HepG2 (cell line): ENCODE measurements around the gene KDM3B. TPM values are rescaled to one million over a fixed set of nuclear protein-coding genes. Genes with fewer than 3 reads are reported as not detected.

Experiments used
- AGO1 ChIP-seq: fragments of 200-400 bp; formaldehyde crosslinking; IDR thresholded peaks from 2 replicates; pipeline ENCODE4 v1.6.1; 2017; ENCODE audit warnings: mild to moderate bottlenecking, low read depth, low read length, moderate library complexity; ENCODE audit not compliant: poor library complexity, severe bottlenecking
- ATF1 ChIP-seq: IDR thresholded peaks from 2 replicates; pipeline ENCODE4 v1.6.1; 2016; ENCODE audit warnings: mild to moderate bottlenecking, control low read depth
- CEBPG ChIP-seq: IDR thresholded peaks from 2 replicates; pipeline ENCODE4 v1.6.1; 2016
- GATAD2A ChIP-seq: IDR thresholded peaks from 2 replicates; pipeline ENCODE4 v1.6.1; 2016
- MAZ ChIP-seq, 2 experiments: sonication (generic) in 1 of 2; formaldehyde crosslinking in 1 of 2; IDR thresholded peaks; 2 replicates each; pipeline versions ENCODE4 v1.5.0 to v1.6.1; 2012 to 2020; ENCODE audit warnings: low read depth in 2 of 2, mild to moderate bottlenecking in 2 of 2, borderline replicate concordance in 1 of 2, improper control_type of control experiment in 1 of 2, low read length in 1 of 2, missing genetic modification reagents in 1 of 2, moderate library complexity in 1 of 2
- MED13 ChIP-seq: sonication (generic); formaldehyde crosslinking; IDR thresholded peaks from 2 replicates; pipeline ENCODE4 v1.5.0; 2020; ENCODE audit warnings: missing genetic modification reagents
- NCOA2 ChIP-seq: sonication (generic); formaldehyde crosslinking; IDR thresholded peaks from 2 replicates; pipeline ENCODE4 v1.8.0; 2022; ENCODE audit warnings: inconsistent platforms
- NR2F1 ChIP-seq, 2 experiments: fragments of 450-650 bp in 1 of 2; formaldehyde crosslinking in 1 of 2; IDR thresholded peaks; 2 replicates each; pipeline versions ENCODE4 v1.5.0 to v1.6.1; 2016 to 2020; ENCODE audit warnings: mild to moderate bottlenecking in 1 of 2, missing compliant biosample characterization in 1 of 2, missing genetic modification reagents in 1 of 2, moderate library complexity in 1 of 2
- PLRG1 ChIP-seq: fragments of 450-650 bp; conservative IDR thresholded peaks from 2 replicates; pipeline ENCODE4 v1.6.1; 2016
- POLR2AphosphoS2 ChIP-seq: IDR thresholded peaks from 2 replicates; pipeline ENCODE4 v1.6.1; 2011; ENCODE audit warnings: low read depth, low read length, improper control_type of control experiment
- PTBP1 ChIP-seq: fragments of 200-400 bp; formaldehyde crosslinking; IDR thresholded peaks from 2 replicates; pipeline ENCODE4 v1.6.1; 2018; ENCODE audit warnings: low read length, low read depth; ENCODE audit not compliant: poor library complexity, severe bottlenecking
- SAP130 ChIP-seq: IDR thresholded peaks from 2 replicates; pipeline ENCODE4 v1.6.1; 2016; ENCODE audit warnings: low read depth
- SIN3A ChIP-seq: IDR thresholded peaks from 2 replicates; pipeline ENCODE4 v1.6.1; 2011; ENCODE audit warnings: low read depth, mild to moderate bottlenecking, control low read depth, low read length, borderline replicate concordance
- STAG1 ChIP-seq: sonication (generic); formaldehyde crosslinking; IDR thresholded peaks from 2 replicates; pipeline ENCODE4 v1.4.0; 2020; ENCODE audit warnings: missing genetic modification reagents
- TRIM24 ChIP-seq: sonication (generic); formaldehyde crosslinking; IDR thresholded peaks from 2 replicates; pipeline ENCODE4 v1.8.0; 2022; ENCODE audit warnings: mild to moderate bottlenecking, missing genetic modification reagents
- ZNF260 ChIP-seq: sonication (generic); formaldehyde crosslinking; IDR thresholded peaks from 2 replicates; pipeline ENCODE4 v1.4.0; 2020; ENCODE audit warnings: missing genetic modification reagents, low read depth, mild to moderate bottlenecking, borderline replicate concordance
- polyA plus RNA-seq, 8 experiments: library from polyadenylated mRNA; depleted of rRNA in 3 of 8; stranded (reverse) in 7 of 8; unstranded in 1 of 8; fragments of >200 nt; fragmentation: Illumina TruSeq in 4 of 8; extraction: Trizol in 4 of 8; gene quantifications; 2 replicates each; pipeline versions ENCODE4 v1.2.1 to v1.2.3, GENCODE V29; 2011 to 2016; ENCODE audit warnings: low read depth in 4 of 8, missing spikeins in 1 of 8, mixed read lengths in 1 of 8; ENCODE audit not compliant: insufficient read depth in 1 of 8
- total RNA-seq, 5 experiments: library from RNA; depleted of rRNA; stranded (reverse); fragments of >200 nt; fragmentation: Illumina TruSeq; extraction: Trizol; gene quantifications; 2 replicates each; pipeline ENCODE4 v1.2.3, GENCODE V29; 2016; ENCODE audit warnings: low read depth in 1 of 5
- TF ChIP-seq, protein P1 (sequence below): sonication (generic); formaldehyde crosslinking; IDR thresholded peaks from 2 replicates; pipeline ENCODE4 v1.8.0; 2022; ENCODE audit warnings: mild to moderate bottlenecking, missing genetic modification reagents, moderate library complexity
- TF ChIP-seq, protein P2 (sequence below): sonication (generic); formaldehyde crosslinking; IDR thresholded peaks from 2 replicates; pipeline ENCODE4 v1.5.1; 2020; ENCODE audit warnings: missing genetic modification reagents, mild to moderate bottlenecking, borderline replicate concordance
- TF ChIP-seq, protein P3 (sequence below): sonication (generic); formaldehyde crosslinking; conservative IDR thresholded peaks from 2 replicates; pipeline ENCODE4 v1.8.0; 2022; ENCODE audit warnings: low read depth, missing genetic modification reagents
- TF ChIP-seq, protein P4 (sequence below): IDR thresholded peaks from 2 replicates; pipeline ENCODE4 v1.6.1; 2016; ENCODE audit warnings: low read depth, missing genetic modification reagents, missing compliant biosample characterization

KDM3B gene
- total and polyA plus RNA-seq, 2 of the 13 experiments (the other 11 are each of a cell fraction or from before 2014, with no cell fraction given) = 19.7 to 34.3 TPM

DNA sequence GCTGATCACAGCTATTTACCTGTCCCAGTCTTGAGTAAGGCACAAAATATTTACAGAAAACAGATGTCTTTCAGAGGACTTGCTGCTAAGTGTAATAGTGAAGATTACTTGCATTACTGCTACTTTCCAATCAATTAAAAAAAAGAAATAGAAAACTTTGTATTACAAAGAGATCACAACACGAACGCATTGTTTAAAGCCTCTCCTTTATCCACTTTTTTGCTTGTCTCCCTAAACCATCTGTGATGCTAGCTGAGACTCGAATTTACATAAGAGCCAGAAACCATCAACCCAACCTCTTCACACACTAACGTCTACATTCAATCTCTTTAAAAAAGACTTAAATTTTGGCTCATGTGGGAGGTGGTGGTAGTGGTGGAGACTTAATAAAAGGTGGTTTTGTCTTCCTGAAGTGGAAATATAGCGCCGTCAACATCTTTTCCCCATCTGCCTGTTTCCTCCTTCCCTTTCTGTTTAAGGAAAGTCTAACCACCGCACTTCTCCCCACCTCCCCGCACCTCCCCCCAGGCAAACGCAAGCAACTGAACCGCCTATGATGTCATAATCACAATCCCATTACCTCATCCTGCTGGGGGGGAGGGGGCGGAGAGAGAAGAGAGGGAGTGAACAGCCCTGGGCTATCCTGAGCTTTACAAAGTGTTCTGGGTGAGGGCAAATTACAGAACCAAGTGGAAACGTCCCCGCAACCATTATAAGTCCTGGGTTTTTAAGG, 15.4 kb upstream of the KDM3B start (continued):
- TF ChIP-seq, protein P1, sequence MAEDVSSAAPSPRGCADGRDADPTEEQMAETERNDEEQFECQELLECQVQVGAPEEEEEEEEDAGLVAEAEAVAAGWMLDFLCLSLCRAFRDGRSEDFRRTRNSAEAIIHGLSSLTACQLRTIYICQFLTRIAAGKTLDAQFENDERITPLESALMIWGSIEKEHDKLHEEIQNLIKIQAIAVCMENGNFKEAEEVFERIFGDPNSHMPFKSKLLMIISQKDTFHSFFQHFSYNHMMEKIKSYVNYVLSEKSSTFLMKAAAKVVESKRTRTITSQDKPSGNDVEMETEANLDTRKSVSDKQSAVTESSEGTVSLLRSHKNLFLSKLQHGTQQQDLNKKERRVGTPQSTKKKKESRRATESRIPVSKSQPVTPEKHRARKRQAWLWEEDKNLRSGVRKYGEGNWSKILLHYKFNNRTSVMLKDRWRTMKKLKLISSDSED (CRISPR knock-in tag) = no peak
- TF ChIP-seq, protein P2, sequence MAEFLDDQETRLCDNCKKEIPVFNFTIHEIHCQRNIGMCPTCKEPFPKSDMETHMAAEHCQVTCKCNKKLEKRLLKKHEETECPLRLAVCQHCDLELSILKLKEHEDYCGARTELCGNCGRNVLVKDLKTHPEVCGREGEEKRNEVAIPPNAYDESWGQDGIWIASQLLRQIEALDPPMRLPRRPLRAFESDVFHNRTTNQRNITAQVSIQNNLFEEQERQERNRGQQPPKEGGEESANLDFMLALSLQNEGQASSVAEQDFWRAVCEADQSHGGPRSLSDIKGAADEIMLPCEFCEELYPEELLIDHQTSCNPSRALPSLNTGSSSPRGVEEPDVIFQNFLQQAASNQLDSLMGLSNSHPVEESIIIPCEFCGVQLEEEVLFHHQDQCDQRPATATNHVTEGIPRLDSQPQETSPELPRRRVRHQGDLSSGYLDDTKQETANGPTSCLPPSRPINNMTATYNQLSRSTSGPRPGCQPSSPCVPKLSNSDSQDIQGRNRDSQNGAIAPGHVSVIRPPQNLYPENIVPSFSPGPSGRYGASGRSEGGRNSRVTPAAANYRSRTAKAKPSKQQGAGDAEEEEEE = 0 out of 2 replicates have a peak, but pooled peaks have one; percentile 60
- TF ChIP-seq PLRG1 (no peak), SAP130 (CRISPR knock-in tag) (peak; percentile 22), SIN3A (no peak; the same call in 1 of the 2 replicates), NCOA2 (CRISPR knock-in tag) (no peak), CEBPG (CRISPR knock-in tag) (peak; percentile 62), ATF1 (CRISPR knock-in tag) (peak; percentile 94), PTBP1 (no peak), MAZ (IDR thresholded peaks at IDR 0.05; ENCODE audit: borderline replicate concordance, low read depth, low read length) (peak; percentile 97), MAZ (CRISPR knock-in tag; IDR thresholded peaks at IDR 0.05; ENCODE audit: low read depth) (no peak), MED13 (no peak), GATAD2A (CRISPR knock-in tag) (peak; percentile 54), AGO1 (no peak), POLR2AphosphoS2 (no peak), TRIM24 (no peak), STAG1 (CRISPR knock-in tag) (no peak), NR2F1 (CRISPR knock-in tag; IDR thresholded peaks at IDR 0.05) (no peak), ZNF260 (CRISPR knock-in tag) (no peak)
- TF ChIP-seq, protein P3, sequence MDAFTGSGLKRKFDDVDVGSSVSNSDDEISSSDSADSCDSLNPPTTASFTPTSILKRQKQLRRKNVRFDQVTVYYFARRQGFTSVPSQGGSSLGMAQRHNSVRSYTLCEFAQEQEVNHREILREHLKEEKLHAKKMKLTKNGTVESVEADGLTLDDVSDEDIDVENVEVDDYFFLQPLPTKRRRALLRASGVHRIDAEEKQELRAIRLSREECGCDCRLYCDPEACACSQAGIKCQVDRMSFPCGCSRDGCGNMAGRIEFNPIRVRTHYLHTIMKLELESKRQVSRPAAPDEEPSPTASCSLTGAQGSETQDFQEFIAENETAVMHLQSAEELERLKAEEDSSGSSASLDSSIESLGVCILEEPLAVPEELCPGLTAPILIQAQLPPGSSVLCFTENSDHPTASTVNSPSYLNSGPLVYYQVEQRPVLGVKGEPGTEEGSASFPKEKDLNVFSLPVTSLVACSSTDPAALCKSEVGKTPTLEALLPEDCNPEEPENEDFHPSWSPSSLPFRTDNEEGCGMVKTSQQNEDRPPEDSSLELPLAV (CRISPR knock-in tag) = no peak
- TF ChIP-seq, protein P4, sequence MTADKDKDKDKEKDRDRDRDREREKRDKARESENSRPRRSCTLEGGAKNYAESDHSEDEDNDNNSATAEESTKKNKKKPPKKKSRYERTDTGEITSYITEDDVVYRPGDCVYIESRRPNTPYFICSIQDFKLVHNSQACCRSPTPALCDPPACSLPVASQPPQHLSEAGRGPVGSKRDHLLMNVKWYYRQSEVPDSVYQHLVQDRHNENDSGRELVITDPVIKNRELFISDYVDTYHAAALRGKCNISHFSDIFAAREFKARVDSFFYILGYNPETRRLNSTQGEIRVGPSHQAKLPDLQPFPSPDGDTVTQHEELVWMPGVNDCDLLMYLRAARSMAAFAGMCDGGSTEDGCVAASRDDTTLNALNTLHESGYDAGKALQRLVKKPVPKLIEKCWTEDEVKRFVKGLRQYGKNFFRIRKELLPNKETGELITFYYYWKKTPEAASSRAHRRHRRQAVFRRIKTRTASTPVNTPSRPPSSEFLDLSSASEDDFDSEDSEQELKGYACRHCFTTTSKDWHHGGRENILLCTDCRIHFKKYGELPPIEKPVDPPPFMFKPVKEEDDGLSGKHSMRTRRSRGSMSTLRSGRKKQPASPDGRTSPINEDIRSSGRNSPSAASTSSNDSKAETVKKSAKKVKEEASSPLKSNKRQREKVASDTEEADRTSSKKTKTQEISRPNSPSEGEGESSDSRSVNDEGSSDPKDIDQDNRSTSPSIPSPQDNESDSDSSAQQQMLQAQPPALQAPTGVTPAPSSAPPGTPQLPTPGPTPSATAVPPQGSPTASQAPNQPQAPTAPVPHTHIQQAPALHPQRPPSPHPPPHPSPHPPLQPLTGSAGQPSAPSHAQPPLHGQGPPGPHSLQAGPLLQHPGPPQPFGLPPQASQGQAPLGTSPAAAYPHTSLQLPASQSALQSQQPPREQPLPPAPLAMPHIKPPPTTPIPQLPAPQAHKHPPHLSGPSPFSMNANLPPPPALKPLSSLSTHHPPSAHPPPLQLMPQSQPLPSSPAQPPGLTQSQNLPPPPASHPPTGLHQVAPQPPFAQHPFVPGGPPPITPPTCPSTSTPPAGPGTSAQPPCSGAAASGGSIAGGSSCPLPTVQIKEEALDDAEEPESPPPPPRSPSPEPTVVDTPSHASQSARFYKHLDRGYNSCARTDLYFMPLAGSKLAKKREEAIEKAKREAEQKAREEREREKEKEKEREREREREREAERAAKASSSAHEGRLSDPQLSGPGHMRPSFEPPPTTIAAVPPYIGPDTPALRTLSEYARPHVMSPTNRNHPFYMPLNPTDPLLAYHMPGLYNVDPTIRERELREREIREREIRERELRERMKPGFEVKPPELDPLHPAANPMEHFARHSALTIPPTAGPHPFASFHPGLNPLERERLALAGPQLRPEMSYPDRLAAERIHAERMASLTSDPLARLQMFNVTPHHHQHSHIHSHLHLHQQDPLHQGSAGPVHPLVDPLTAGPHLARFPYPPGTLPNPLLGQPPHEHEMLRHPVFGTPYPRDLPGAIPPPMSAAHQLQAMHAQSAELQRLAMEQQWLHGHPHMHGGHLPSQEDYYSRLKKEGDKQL (CRISPR knock-in tag) = no peak
